Lower leg skin (tissue), 3 donors: ENCODE measurements around the gene OR51G1.

Experiments
- CTCF ChIP-seq, 3 donors: fragments of 450-650 bp; IDR thresholded peaks; one replicate each; pipeline ENCODE4 v1.5.1; 2016; ENCODE audit warnings: antibody characterized with exemption in 3 of 3, mild to moderate bottlenecking in 3 of 3, moderate library complexity in 2 of 3
- POLR2A ChIP-seq, 2 donors: fragments of 450-650 bp; IDR thresholded peaks; one replicate each; pipeline ENCODE4 v1.6.1; 2016 to 2017; ENCODE audit warnings: antibody characterized with exemption in 2 of 2, mild to moderate bottlenecking in 1 of 2, moderate library complexity in 1 of 2

DNA sequence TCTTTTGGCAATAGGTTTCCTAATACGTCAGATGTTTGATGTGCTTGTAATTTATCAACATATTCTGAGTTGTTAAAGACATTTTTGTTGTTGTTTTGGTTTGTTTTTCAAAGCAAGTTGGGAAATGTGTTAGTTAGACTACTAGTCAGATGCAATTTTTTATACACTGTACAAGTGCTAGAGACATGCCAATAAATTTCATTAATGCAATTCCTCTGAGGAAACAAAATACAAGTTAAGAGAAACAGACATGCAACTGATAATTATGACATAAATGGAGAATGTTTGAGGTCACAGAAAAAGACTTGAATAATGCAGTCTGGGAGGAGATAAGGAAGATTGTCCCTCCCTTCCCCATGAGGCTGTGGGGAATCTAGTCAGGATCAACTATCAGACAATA, 36.5 kb downstream of the OR51G1 start:
- TF ChIP-seq POLR2A (IDR thresholded peaks at IDR 0.05) (no peak), CTCF (IDR thresholded peaks at IDR 0.05) (no peak)
